Measurements from ENCODE around the gene SAMD4A.

SAMD4A gene

GRCh38 chr14:54660604-54661111 is 93.7 kb downstream of the SAMD4A start:
- DNase-seq (ENCODE audit: low read depth) = no peak

DNA sequence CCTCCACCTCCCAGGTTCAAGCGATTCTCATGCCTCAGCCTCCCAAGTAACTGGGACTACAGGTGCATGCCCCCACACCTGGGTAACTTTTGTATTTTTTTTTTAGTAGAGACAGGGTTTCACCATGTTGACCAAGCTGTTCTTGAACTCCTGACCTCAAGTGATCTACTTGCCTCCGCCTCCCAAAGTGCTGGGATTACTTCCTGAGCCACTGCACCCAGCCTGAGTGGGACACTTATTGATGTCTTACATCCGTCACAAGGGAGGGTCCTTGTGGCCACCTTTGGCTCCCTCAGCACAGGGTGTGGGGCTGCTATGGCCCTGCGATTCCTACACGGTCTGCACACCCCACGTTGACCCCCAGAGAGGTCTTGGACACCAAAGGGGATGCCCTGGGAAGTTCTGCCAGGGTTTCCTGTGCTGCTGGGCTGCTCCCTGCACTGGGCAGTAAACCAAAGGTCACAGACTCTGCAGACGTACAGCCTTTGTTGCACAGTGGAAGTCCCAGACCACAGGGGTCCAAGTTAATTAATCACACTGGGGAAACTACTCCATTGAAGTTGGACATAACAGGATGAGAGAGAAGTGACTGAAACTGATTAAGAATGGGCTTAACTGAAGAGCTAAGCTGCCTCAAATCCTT is 95.7 kb downstream of the SAMD4A start:
- no peak for DNase-seq (ENCODE audit: low read depth)

- no peak for DNase-seq (ENCODE audit: low read depth)
Observed at GRCh38 chr14:54664961-54665360, 98.0 kb downstream of the SAMD4A start.

DNA sequence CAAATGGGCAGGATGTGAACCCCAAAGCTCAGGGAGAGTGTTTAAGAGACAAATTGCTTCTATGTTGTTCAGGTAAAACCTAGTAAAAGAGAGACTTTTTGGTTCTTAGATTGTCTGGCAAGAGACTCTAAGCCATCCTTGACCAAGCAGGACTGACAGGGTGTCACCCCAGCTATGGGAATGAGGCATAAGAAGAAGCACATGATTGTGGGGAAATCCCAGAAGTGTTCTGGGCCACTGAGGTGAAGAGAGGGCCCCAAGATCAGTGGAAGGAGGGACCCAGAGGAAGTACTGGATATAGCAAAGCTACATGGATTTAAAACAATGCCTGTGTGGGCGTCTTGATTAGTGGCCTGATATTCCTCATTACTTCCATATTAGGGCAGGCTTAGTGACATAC is 99.0 kb downstream of the SAMD4A start:
- no peak for DNase-seq (ENCODE audit: low read depth)

GRCh38 chr14:54667026-54667744 is 100.3 kb downstream of the SAMD4A start:
- no peak for DNase-seq (ENCODE audit: low read depth)

DNA sequence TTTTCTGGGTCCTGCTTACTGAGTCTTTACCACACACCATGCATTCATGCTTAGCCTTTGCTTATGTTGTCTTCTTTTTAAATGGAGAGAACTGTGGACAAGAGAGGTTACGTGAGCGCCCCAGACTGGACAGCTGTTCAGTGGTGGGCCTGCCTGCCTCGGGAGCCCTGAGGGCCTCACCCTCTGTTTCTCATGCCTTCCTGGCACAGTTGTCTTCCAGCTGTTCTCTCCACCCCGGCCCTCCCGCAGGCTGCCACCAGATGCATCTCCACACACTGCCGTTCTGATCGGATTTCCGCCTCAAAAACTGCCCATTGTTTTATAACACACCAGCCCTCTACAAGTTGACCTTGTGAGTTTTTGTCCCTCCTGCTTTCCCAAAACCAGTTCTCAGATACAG is 100.8 kb downstream of the SAMD4A start:
- DNase-seq (ENCODE audit: low read depth) = no peak

GRCh38 chr14:54669721-54670561 is 103.0 kb downstream of the SAMD4A start:
- DNase-seq (ENCODE audit: low read depth) = no peak

- DNase-seq (ENCODE audit: low read depth) = no peak
Observed at GRCh38 chr14:54671537-54671936, 104.6 kb downstream of the SAMD4A start.

DNA sequence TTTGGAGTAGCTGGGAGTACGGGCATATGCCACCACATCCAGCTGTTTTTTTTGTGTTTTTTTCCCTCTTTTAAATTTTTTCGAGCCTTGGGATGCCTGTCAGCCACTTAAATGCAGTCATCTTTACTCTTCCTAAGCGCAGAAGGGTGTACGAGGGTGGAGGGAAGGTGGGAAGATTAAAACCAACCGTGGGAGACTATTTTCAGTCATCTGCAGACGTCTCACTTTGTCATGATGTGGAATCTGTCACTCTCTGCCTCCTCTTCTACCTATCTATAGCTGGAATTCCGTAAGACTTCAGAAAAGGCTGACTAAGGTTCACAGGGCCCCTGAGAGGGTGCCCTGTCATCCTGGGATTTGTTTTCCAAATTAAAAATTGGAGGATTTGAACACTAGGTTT is 105.3 kb downstream of the SAMD4A start:
- no peak for DNase-seq (ENCODE audit: low read depth)

GRCh38 chr14:54672688-54673087 is 105.8 kb downstream of the SAMD4A start:
- no peak for DNase-seq (ENCODE audit: low read depth)

- no peak for DNase-seq (ENCODE audit: low read depth)
Observed at GRCh38 chr14:54673193-54674045, 106.5 kb downstream of the SAMD4A start.

- DNase-seq (ENCODE audit: low read depth) = no peak
Observed at GRCh38 chr14:54674046-54674741, 107.3 kb downstream of the SAMD4A start.

- no peak for DNase-seq (ENCODE audit: low read depth)
Observed at GRCh38 chr14:54675236-54676128, 108.6 kb downstream of the SAMD4A start.

DNA sequence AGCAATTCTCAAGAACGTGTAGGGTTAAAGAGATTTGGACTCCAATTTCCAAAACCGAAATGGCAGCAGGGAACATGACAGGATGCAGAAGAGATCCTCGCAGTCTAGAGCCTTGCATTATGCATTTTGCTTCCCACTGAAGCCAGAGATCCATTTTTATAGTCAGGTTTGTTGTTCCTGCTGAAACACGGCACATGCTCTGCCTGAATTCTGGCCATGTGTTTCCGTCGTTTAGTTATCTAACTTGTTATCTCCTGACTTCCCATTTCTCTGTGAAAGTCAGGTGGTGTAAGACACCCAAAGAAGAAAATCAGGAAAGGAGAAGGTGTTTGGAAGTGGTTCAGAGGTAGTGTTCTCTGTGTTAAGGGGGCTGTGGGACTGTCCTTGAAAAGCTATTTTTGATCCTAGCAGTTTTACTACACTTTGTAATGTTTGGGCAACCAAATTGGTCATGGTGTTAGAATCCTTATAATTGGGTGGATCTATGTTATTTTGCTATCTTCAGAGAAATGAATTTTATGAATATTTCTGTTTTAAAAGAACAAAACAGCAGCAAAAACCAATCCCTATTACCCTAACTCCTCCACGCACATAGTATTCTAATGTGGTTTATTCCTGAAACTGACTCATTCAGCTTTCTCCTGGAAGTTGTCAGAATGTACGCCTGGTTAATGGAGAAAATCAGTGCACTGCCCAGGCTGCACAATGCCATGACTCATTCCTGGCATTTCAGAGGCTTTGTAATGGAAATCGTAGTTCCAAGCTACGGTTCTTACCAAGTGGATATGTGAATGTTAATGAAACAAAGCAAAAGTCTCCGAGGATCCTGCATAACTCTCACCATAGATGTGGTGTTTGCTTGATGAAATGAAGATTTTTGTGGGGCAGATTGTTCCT is 110.1 kb downstream of the SAMD4A start:
- DNase-seq (ENCODE audit: low read depth) = no peak

DNA sequence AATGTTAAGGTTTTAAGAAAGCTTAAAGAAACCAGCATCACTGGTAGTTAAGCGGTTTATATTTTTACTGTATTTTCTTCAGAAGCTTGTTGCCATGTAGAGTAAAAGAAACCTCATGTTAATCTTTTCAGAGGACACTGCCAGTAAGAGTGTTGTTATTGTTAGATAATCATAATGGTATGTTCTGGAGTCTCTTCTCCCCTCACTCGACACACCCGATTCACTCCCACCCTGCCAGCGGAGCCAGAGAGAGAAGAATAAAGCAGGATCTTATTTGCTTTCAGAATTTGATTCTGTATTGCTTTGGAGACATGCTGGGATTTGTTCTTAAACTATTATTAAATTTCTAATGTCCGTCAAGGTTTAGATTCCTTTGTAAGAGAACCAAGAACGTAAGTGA is 113.7 kb downstream of the SAMD4A start:
- no peak for DNase-seq (ENCODE audit: low read depth)

GRCh38 chr14:54681811-54682261 is 114.9 kb downstream of the SAMD4A start:
- DNase-seq (ENCODE audit: low read depth) = no peak

- no peak for DNase-seq (ENCODE audit: low read depth)
Observed at GRCh38 chr14:54682578-54682977, 115.7 kb downstream of the SAMD4A start.

DNA sequence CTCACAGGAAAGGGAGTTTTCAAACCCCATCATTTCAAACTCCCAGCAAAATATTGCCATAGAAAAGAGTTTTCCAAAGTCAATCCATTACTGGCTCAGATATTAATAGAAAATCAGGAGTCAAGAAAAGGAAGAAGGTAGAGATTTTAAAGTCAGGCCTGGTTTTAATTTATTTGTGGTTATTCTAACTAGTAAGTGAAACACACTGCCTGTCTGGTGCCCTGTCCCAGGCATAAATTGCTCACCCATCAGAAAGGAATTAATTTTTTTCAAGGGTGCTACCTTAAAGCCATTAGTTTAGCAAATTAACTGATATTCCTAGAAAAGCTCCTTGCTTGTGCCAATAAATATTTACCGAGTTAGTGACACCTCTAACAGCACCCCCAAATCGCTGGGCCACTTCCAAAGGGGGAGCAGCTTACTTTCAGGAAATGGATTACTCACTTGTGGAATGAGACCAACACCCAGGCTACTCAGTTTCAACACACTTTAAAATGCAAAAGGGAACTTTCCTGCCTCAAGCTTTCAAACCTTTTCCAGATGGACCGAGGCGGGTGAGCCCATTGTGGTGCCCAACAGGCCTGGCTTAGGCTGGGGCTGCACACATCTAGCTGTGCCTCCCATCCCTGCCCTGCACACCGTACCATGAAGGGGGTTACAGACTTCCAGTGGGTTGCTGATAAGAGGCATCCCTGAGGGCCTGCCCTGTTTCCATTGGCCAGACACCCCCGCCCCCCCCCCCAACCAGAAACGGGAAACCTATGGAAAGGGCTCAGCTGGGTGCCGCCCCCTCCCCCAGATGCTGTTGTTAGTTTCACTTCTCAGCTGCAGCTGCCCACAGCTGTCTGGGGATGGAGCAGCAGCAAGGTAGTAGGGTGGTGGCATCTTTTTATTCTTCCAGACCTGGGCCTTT is 117.2 kb downstream of the SAMD4A start:
- DNase-seq (ENCODE audit: low read depth) = no peak

Measured in activated T-cell treated with anti-CD3 and anti-CD28 coated beads for 24 hours (primary cell).